GM21367 (cell line): ENCODE data around the gene GPSM3.
"Not testable (repeated sequence)": the region's sequence is repeated elsewhere in the genome, so short reads cannot be mapped to it uniquely, and the experiment has no call there.

Experiments used
- ATAC-seq: cut with Tn5 transposase; IDR thresholded peaks from one replicate; pipeline ENCODE4 v1.9.1; 2021; ENCODE audit not compliant: unreplicated experiment

Gene GPSM3

GRCh38 chr6:32203426-32204267 is 11.2 kb upstream of the GPSM3 start:
- no peak for ATAC-seq

- ATAC-seq: no peak
Measured at GRCh38 chr6:32202186-32202585, 9.7 kb upstream of the GPSM3 start.

GRCh38 chr6:32200711-32201475 is 8.4 kb upstream of the GPSM3 start:
- no peak for ATAC-seq

- no peak for ATAC-seq
Measured at GRCh38 chr6:32198866-32199265, 6.4 kb upstream of the GPSM3 start.

GRCh38 chr6:32198345-32198696 is 5.9 kb upstream of the GPSM3 start:
- no peak for ATAC-seq

- no peak for ATAC-seq
Measured at GRCh38 chr6:32196682-32197616, 4.5 kb upstream of the GPSM3 start.

- peak; percentile 72 for ATAC-seq
Measured at GRCh38 chr6:32195902-32196681, 3.6 kb upstream of the GPSM3 start.

GRCh38 chr6:32195652-32195901 is 3.1 kb upstream of the GPSM3 start:
- peak; percentile 68 for ATAC-seq

- no peak for ATAC-seq
Measured at GRCh38 chr6:32194825-32195651, 2.6 kb upstream of the GPSM3 start.

- ATAC-seq: no peak
Measured at GRCh38 chr6:32194388-32194787, 1.9 kb upstream of the GPSM3 start.

- not testable (repeated sequence) for ATAC-seq
Measured at GRCh38 chr6:32193096-32193495, 653 bp upstream of the GPSM3 start.

- no peak for ATAC-seq
Measured at GRCh38 chr6:32191696-32192607, 491 bp downstream of the GPSM3 start.

- no peak for ATAC-seq
Measured at GRCh38 chr6:32190911-32191677, 1.3 kb downstream of the GPSM3 start.

- peak; percentile 40 for ATAC-seq
Measured at GRCh38 chr6:32190054-32190851, 2.2 kb downstream of the GPSM3 start, which contains the start of gene PBX2. TSS of gene PBX2 (minus strand) at chr6:32190202. CDS start at chr6:32189915, 287 bp downstream.

- ATAC-seq: no peak
Measured at GRCh38 chr6:32189742-32190053, 2.7 kb downstream of the GPSM3 start.

GRCh38 chr6:32189069-32189741 is 3.2 kb downstream of the GPSM3 start:
- ATAC-seq: no peak
